CD4-positive, alpha-beta T cell (primary cell): ENCODE measurements around the gene VAV2. TPM values are rescaled to one million over a fixed set of nuclear protein-coding genes. Genes with fewer than 3 reads are reported as not detected.

Source experiments
- ATAC-seq: fragments of 200-7000 bp; cut with Tn5 transposase; one replicate; pipeline ENCODE4 v1.10.0; 2022; ENCODE audit warnings: mild to moderate bottlenecking; ENCODE audit not compliant: poor library complexity
- CTCF ChIA-PET: fragments of 350-600 bp; sonication (Branson Sonifier 250); formaldehyde crosslinking; loops from one replicate; lab custom pipeline; 2021; ENCODE audit warnings: antibody characterized with exemption, inconsistent platforms; lab: Charles Lee
- POLR2A ChIA-PET: fragments of 350-600 bp; sonication (Branson Sonifier 250); formaldehyde crosslinking; loops from one replicate; lab custom pipeline; 2021; ENCODE audit warnings: antibody characterized with exemption, inconsistent platforms; lab: Charles Lee
- DNase-seq, 14 experiments: peaks; one replicate each; pipeline ENCODE4 v3.0.0-alpha.2; 2013 to 2020; ENCODE audit warnings: mixed read lengths in 2 of 14
- H3K27ac ChIP-seq, 2 donors: one replicate each; pipeline versions ENCODE4 v1.5.1 to v1.7.0; 2013; ENCODE audit warnings: low read length in 2 of 2, low read depth in 1 of 2, mild to moderate bottlenecking in 1 of 2
- H3K27me3 ChIP-seq, 2 experiments: 1 replicate in 1 of 2; 2 replicates in 1 of 2; pipeline versions ENCODE4 v1.6.1 to v1.7.0; 2013; ENCODE audit warnings: low read length in 2 of 2, control low read depth in 1 of 2, mild to moderate bottlenecking in 1 of 2, moderate library complexity in 1 of 2; ENCODE audit not compliant: insufficient read depth in 2 of 2, control insufficient read depth in 1 of 2
- H3K36me3 ChIP-seq: one replicate; pipeline ENCODE4 v1.6.1; 2013; ENCODE audit warnings: low read length, control low read depth; ENCODE audit not compliant: insufficient read depth
- H3K4me1 ChIP-seq: one replicate; pipeline ENCODE4 v1.6.1; 2013; ENCODE audit warnings: low read length, control low read depth; ENCODE audit not compliant: insufficient read depth
- H3K4me3 ChIP-seq: one replicate; pipeline ENCODE4 v1.5.1; 2013; ENCODE audit warnings: mild to moderate bottlenecking, low read length, moderate library complexity
- H3K9me3 ChIP-seq, 2 experiments: 1 replicate in 1 of 2; 2 replicates in 1 of 2; pipeline versions ENCODE4 v1.6.1 to v1.7.0; 2013; ENCODE audit warnings: low read length in 2 of 2, mild to moderate bottlenecking in 2 of 2, control low read depth in 1 of 2, moderate library complexity in 1 of 2; ENCODE audit not compliant: control insufficient read depth in 1 of 2, insufficient read depth in 1 of 2
- H3K27ac Mint-ChIP-seq: one replicate; pipeline ENCODE4 v1.8.0; 2020; ENCODE audit warnings: mixed read lengths
- H3K27me3 Mint-ChIP-seq: one replicate; pipeline ENCODE4 v1.8.0; 2021; ENCODE audit warnings: mixed read lengths
- H3K36me3 Mint-ChIP-seq: one replicate; pipeline ENCODE4 v1.8.0; 2021; ENCODE audit warnings: low read depth, mixed read lengths
- H3K4me1 Mint-ChIP-seq: one replicate; pipeline ENCODE4 v1.8.0; 2021; ENCODE audit warnings: low read depth, mixed read lengths
- H3K4me3 Mint-ChIP-seq: one replicate; pipeline ENCODE4 v1.8.0; 2020; ENCODE audit warnings: mild to moderate bottlenecking, mixed read lengths
- H3K9me3 Mint-ChIP-seq: one replicate; pipeline ENCODE4 v1.8.0; 2020; ENCODE audit warnings: mixed read lengths
- intact Hi-C, 2 experiments: fragments of 100-400 bp; cut with DNase I in 1 of 2; cut with micrococcal nuclease in 1 of 2; formaldehyde crosslinking; loops; one replicate each; pipeline versions ENCODE4 v1.15.1 to v1.9.0; 2023 to 2025; cut with DNase I, micrococcal nuclease
- total RNA-seq, 174 experiments: library from RNA in 2 of 174; stranded (reverse) in 2 of 174; gene quantifications; one replicate each; pipeline ENCODE4 v1.2.3 and lab custom pipeline; 2021 to 2026
- TF ChIP-seq, protein P1 (sequence below): fragments of 200-600 bp; IDR thresholded peaks from one replicate; pipeline ENCODE4 v1.8.0; 2022; ENCODE audit warnings: antibody characterized with exemption, mild to moderate bottlenecking

The VAV2 gene
- total RNA-seq, 2 experiments from 2014 or later: 1.6 to 1.7 TPM

DNA sequence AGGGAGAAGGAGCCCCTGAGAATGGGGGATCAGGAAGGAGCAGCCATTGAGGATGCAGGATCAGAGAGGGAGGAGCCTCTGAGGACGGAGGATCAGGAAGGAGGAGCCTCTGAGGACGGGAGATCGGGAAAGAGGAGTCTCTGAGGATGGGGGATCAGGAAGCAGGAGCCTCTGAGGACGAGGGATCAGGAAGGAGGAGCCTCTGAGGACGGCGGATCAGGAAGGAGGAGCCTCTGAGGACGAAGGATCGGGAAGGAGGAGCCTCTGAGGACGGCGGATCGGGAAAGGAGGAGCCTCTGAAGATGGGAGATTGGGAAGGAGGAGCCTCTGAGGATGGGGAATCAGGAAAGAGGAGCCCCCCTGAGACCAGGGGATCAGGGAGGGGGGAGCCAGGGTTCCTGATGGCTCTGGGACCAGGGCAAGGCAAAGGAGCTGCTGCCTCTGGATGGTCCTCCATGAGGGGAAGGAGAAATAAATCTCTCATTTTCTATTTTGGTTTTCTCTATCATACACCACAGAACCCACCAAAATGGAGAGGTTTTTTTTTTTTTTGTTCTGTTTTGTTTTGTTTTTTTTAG lies 231.3 kb downstream of the VAV2 start:
- DNase-seq: no peak
- no peak overlapping the region for H3K27ac ChIP-seq
- H3K27me3 Mint-ChIP-seq: no peaks in the 10 kb centered on the region
- H3K36me3 Mint-ChIP-seq: peaks cover 6% of the 10 kb centered on the region
- H3K36me3 ChIP-seq: no peaks in the 10 kb centered on the region
- H3K9me3 ChIP-seq: no peaks in the 10 kb centered on the region
- no peak for ATAC-seq
- POLR2A ChIA-PET: no interaction called here
- no peaks in the 10 kb centered on the region for H3K9me3 Mint-ChIP-seq
- intact Hi-C loops: no loop called here
- H3K4me1 ChIP-seq: no peaks in the 10 kb centered on the region
- no peak overlapping the region for H3K4me3 Mint-ChIP-seq
- TF ChIP-seq, protein P1, sequence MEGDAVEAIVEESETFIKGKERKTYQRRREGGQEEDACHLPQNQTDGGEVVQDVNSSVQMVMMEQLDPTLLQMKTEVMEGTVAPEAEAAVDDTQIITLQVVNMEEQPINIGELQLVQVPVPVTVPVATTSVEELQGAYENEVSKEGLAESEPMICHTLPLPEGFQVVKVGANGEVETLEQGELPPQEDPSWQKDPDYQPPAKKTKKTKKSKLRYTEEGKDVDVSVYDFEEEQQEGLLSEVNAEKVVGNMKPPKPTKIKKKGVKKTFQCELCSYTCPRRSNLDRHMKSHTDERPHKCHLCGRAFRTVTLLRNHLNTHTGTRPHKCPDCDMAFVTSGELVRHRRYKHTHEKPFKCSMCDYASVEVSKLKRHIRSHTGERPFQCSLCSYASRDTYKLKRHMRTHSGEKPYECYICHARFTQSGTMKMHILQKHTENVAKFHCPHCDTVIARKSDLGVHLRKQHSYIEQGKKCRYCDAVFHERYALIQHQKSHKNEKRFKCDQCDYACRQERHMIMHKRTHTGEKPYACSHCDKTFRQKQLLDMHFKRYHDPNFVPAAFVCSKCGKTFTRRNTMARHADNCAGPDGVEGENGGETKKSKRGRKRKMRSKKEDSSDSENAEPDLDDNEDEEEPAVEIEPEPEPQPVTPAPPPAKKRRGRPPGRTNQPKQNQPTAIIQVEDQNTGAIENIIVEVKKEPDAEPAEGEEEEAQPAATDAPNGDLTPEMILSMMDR: no peak
- no peaks in the 10 kb centered on the region for H3K27me3 ChIP-seq
- no peak overlapping the region for H3K4me3 ChIP-seq
- H3K4me1 Mint-ChIP-seq: no peaks in the 10 kb centered on the region
- CTCF ChIA-PET: no interaction called here
- no peak overlapping the region for H3K27ac Mint-ChIP-seq

DNA sequence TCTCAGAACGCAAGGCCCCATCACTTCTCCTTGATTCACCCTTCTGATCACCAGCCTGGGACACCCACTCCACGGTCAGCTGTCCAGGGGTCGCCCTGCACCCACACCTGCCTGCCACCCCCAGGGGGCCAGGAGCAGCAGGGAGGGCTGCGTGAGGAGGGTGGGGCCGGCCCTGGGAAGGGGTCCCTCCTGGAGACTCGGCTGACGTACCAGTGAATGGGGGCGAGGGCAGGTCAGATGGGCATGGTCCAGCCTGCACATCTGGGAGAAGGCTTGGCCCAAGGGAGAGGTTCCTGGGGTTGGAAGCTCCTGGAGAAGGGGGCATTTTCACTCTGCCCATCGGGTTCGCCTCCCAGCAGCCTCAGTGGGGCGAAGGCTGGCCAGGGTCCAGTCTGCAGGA lies 232.2 kb downstream of the VAV2 start:
- no peaks in the 10 kb centered on the region for H3K9me3 Mint-ChIP-seq
- Histone ChIP-seq H3K27ac (no peak overlapping the region), H3K4me1 (no peaks in the 10 kb centered on the region), H3K27me3 (no peaks in the 10 kb centered on the region), H3K36me3 (no peaks in the 10 kb centered on the region), H3K4me3 (no peak overlapping the region), H3K9me3 (no peaks in the 10 kb centered on the region)
- CTCF ChIA-PET: no interaction called here
- no peaks in the 10 kb centered on the region for H3K4me1 Mint-ChIP-seq
- H3K27me3 Mint-ChIP-seq: peaks cover 4% of the 10 kb centered on the region
- no peak overlapping the region for H3K4me3 Mint-ChIP-seq
- DNase-seq (no peak), ATAC-seq (no peak)
- POLR2A ChIA-PET: no interaction called here
- intact Hi-C loops: no loop called here
- no peak overlapping the region for H3K27ac Mint-ChIP-seq
- TF ChIP-seq, protein P1: no peak
- peaks cover 6% of the 10 kb centered on the region for H3K36me3 Mint-ChIP-seq

DNA sequence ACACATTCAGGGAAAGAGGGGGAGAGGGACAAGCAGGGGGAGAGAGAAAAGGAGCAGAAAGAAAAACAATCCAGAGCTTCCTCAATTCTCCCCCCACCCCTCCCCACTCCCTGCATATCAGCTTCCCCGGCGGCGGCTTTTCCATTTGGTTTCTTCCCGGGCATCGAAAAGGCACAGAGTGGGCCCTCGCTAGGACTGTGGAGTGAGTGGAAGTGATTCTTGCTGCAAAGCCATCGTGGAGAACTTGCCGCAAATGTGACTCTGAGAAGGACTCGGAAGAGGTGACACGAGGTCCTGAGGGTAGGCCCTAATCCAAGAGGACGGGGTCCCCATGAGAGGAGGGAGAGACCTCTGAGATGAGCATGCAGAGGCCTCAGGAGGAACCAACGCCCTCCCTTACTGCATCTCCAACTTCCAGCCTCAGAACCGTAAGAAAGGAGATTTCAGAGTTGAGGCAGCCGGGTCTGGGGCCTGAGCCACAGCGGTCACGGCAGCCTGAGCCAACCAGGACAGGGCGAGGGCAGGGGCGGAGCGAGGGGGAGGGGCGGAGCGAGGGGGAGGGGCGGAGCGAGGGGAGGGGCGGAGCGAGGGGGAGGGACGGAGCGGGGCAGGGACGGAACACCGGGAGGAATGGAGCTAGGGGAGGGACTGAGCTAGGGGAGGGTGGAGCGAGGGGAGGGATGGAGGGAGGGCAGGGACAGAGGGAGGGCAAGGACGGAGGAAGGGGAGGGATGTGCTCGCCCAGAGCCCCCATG lies 232.8 kb downstream of the VAV2 start:
- no peak overlapping the region for H3K27ac ChIP-seq
- Mint-ChIP-seq H3K27me3 (peaks cover 11% of the 10 kb centered on the region), H3K9me3 (no peaks in the 10 kb centered on the region), H3K4me1 (no peaks in the 10 kb centered on the region), H3K4me3 (no peak overlapping the region), H3K27ac (no peak overlapping the region), H3K36me3 (peaks cover 2% of the 10 kb centered on the region)
- DNase-seq: no peak
- H3K4me1 ChIP-seq: no peaks in the 10 kb centered on the region
- ChIA-PET CTCF (no interaction called here), POLR2A (no interaction called here)
- no peaks in the 10 kb centered on the region for H3K36me3 ChIP-seq
- no peak for ATAC-seq
- no peak overlapping the region for H3K4me3 ChIP-seq
- H3K9me3 ChIP-seq: no peaks in the 10 kb centered on the region
- no peaks in the 10 kb centered on the region for H3K27me3 ChIP-seq
- TF ChIP-seq, protein P1: no peak
- intact Hi-C loops: no loop called here
